ENCODE data around the gene RERE.

The RERE gene

GRCh38 chr1:8539683-8540082 is 277.8 kb downstream of the RERE start:
- TF ChIP-seq CTCF (IDR thresholded peaks at IDR 0.05; ENCODE audit: low read depth, low read length, poor library complexity, severe bottlenecking) (no peak), EZH2phosphoT487 (IDR thresholded peaks at IDR 0.05; ENCODE audit: borderline replicate concordance, low read length) (no peak)
- Histone ChIP-seq H3K9me2 (replicated peaks; ENCODE audit: control insufficient read depth, low read length) (no peaks in the 10 kb centered on the region), H3F3A (ENCODE audit: control insufficient read depth, insufficient read depth) (0 out of 2 replicates have a peak, but pooled peaks cover 2% of the 10 kb centered on the region), H3K4me1 (ENCODE audit: control insufficient read depth, low read length) (peaks cover 63% of the 10 kb centered on the region), H3K36me3 (ENCODE audit: control insufficient read depth, low read length) (peaks cover 9% of the 10 kb centered on the region), H3K4me2 (ENCODE audit: low read length) (peak overlapping the region; percentile 52), H4K20me1 (ENCODE audit: control insufficient read depth, insufficient read depth, low read depth, low read length) (no peaks in the 10 kb centered on the region), H3K79me2 (ENCODE audit: control insufficient read depth, low read length) (no peaks in the 10 kb centered on the region), H3K27ac (ENCODE audit: low read depth, low read length) (no peak overlapping the region), H3K4me3 (ENCODE audit: low read length) (peak overlapping the region; percentile 27; the same call in 1 of the 2 replicates), H3K27me3 (ENCODE audit: control insufficient read depth, low read length) (no peaks in the 10 kb centered on the region), H3K9me3 (ENCODE audit: control insufficient read depth, insufficient read depth, low read length) (peaks cover 11% of the 10 kb centered on the region; the same call in 1 of the 2 replicates)

- no peak overlapping the region for H3K27ac ChIP-seq (ENCODE audit: low read depth, low read length)
- peaks cover 74% of the 10 kb centered on the region for H3K4me1 ChIP-seq (ENCODE audit: control insufficient read depth, low read length)
- no peaks in the 10 kb centered on the region for H3K27me3 ChIP-seq (ENCODE audit: control insufficient read depth, low read length)
- H3F3A ChIP-seq (ENCODE audit: control insufficient read depth, insufficient read depth): peaks cover 8% of the 10 kb centered on the region; the same call in 1 of the 2 replicates
- no peak overlapping the region for H3K4me3 ChIP-seq (ENCODE audit: low read length)
- no peaks in the 10 kb centered on the region for H3K79me2 ChIP-seq (ENCODE audit: control insufficient read depth, low read length)
- H4K20me1 ChIP-seq (ENCODE audit: control insufficient read depth, insufficient read depth, low read depth, low read length): no peaks in the 10 kb centered on the region
- peaks cover 2% of the 10 kb centered on the region; the same call in 1 of the 2 replicates for H3K9me3 ChIP-seq (ENCODE audit: control insufficient read depth, insufficient read depth, low read length)
- 0 out of 2 replicates have a peak overlapping the region, but pooled peaks have one; percentile 8 for H3K4me2 ChIP-seq (ENCODE audit: low read length)
- H3K9me2 ChIP-seq (replicated peaks; ENCODE audit: control insufficient read depth, low read length): no peaks in the 10 kb centered on the region
- H3K36me3 ChIP-seq (ENCODE audit: control insufficient read depth, low read length): peaks cover 3% of the 10 kb centered on the region; the same call in 1 of the 2 replicates
- no peak for TF ChIP-seq EZH2phosphoT487 (IDR thresholded peaks at IDR 0.05; ENCODE audit: borderline replicate concordance, low read length)
Observed at GRCh38 chr1:8538502-8538901, 278.9 kb downstream of the RERE start.

- Histone ChIP-seq H3K4me1 (ENCODE audit: control insufficient read depth, low read length) (peaks cover 79% of the 10 kb centered on the region), H3F3A (ENCODE audit: control insufficient read depth, insufficient read depth) (peaks cover 13% of the 10 kb centered on the region), H3K27ac (ENCODE audit: low read depth, low read length) (no peak overlapping the region), H3K4me2 (ENCODE audit: low read length) (peak overlapping the region; percentile 6; the same call in 1 of the 2 replicates), H3K9me3 (ENCODE audit: control insufficient read depth, insufficient read depth, low read length) (no peaks in the 10 kb centered on the region), H3K9me2 (replicated peaks; ENCODE audit: control insufficient read depth, low read length) (no peaks in the 10 kb centered on the region), H3K4me3 (ENCODE audit: low read length) (no peak overlapping the region), H4K20me1 (ENCODE audit: control insufficient read depth, insufficient read depth, low read depth, low read length) (no peaks in the 10 kb centered on the region), H3K27me3 (ENCODE audit: control insufficient read depth, low read length) (no peaks in the 10 kb centered on the region), H3K79me2 (ENCODE audit: control insufficient read depth, low read length) (0 out of 2 replicates have a peak, but pooled peaks cover 2% of the 10 kb centered on the region), H3K36me3 (ENCODE audit: control insufficient read depth, low read length) (peaks cover 3% of the 10 kb centered on the region; the same call in 1 of the 2 replicates)
- TF ChIP-seq CTCF (IDR thresholded peaks at IDR 0.05; ENCODE audit: low read depth, low read length, poor library complexity, severe bottlenecking) (no peak), EZH2phosphoT487 (IDR thresholded peaks at IDR 0.05; ENCODE audit: borderline replicate concordance, low read length) (no peak)
Observed at GRCh38 chr1:8537991-8538390, 279.4 kb downstream of the RERE start.

GRCh38 chr1:8536515-8536914 is 280.9 kb downstream of the RERE start:
- Histone ChIP-seq H3K27me3 (ENCODE audit: control insufficient read depth, low read length) (no peaks in the 10 kb centered on the region), H3K4me1 (ENCODE audit: control insufficient read depth, low read length) (peaks cover 86% of the 10 kb centered on the region), H3K4me3 (ENCODE audit: low read length) (no peak overlapping the region), H3K27ac (ENCODE audit: low read depth, low read length) (no peak overlapping the region), H4K20me1 (ENCODE audit: control insufficient read depth, insufficient read depth, low read depth, low read length) (no peaks in the 10 kb centered on the region), H3K79me2 (ENCODE audit: control insufficient read depth, low read length) (0 out of 2 replicates have a peak, but pooled peaks cover 2% of the 10 kb centered on the region), H3F3A (ENCODE audit: control insufficient read depth, insufficient read depth) (peaks cover 23% of the 10 kb centered on the region), H3K9me3 (ENCODE audit: control insufficient read depth, insufficient read depth, low read length) (no peaks in the 10 kb centered on the region), H3K4me2 (ENCODE audit: low read length) (no peak overlapping the region), H3K9me2 (replicated peaks; ENCODE audit: control insufficient read depth, low read length) (no peaks in the 10 kb centered on the region), H3K36me3 (ENCODE audit: control insufficient read depth, low read length) (peaks cover 3% of the 10 kb centered on the region; the same call in 1 of the 2 replicates)
- TF ChIP-seq CTCF (IDR thresholded peaks at IDR 0.05; ENCODE audit: low read depth, low read length, poor library complexity, severe bottlenecking): no peak
- TF ChIP-seq EZH2phosphoT487 (IDR thresholded peaks at IDR 0.05; ENCODE audit: borderline replicate concordance, low read length): no peak
